K562 (cell line): Measurements from ENCODE around the gene SVBP. TPM values are rescaled to one million over a fixed set of nuclear protein-coding genes. Genes with fewer than 3 reads are reported as not detected.

Source experiments
- DNMT1 ChIP-seq: fragments of 450-650 bp; IDR thresholded peaks from 2 replicates; pipeline ENCODE4 v1.6.1; 2016; ENCODE audit warnings: antibody characterized with exemption, mild to moderate bottlenecking
- EHMT2 ChIP-seq: fragments of 450-650 bp; IDR thresholded peaks from 2 replicates; pipeline ENCODE4 v1.6.1; 2018; ENCODE audit warnings: antibody characterized with exemption
- GTF2A2 ChIP-seq: IDR thresholded peaks from 2 replicates; pipeline ENCODE4 v1.6.1; 2016; ENCODE audit warnings: mild to moderate bottlenecking, missing genetic modification characterization, missing compliant biosample characterization
- HMG20A ChIP-seq: fragments of 450-650 bp; formaldehyde crosslinking; conservative IDR thresholded peaks from 2 replicates; pipeline ENCODE4 v1.4.0; 2020; ENCODE audit warnings: mild to moderate bottlenecking, mixed read lengths
- KDM5B ChIP-seq: fragments of 200-600 bp; sonication (generic); IDR thresholded peaks from 2 replicates; pipeline ENCODE4 v1.6.1; 2012; ENCODE audit warnings: low read depth, mild to moderate bottlenecking, moderate library complexity, low read length, control low read depth, inconsistent platforms; ENCODE audit not compliant: insufficient replicate concordance
- MEF2A ChIP-seq: IDR thresholded peaks from 2 replicates; pipeline ENCODE4 v1.6.1; 2011; ENCODE audit warnings: low read depth, mild to moderate bottlenecking, low read length, moderate library complexity; ENCODE audit not compliant: control insufficient read depth
- MIER1 ChIP-seq: fragments of 450-650 bp; IDR thresholded peaks from 2 replicates; pipeline ENCODE4 v1.6.1; 2016; ENCODE audit warnings: antibody characterized with exemption, mild to moderate bottlenecking, low read depth
- PURB ChIP-seq: sonication (generic); formaldehyde crosslinking; IDR thresholded peaks from 2 replicates; pipeline ENCODE4 v1.9.0; 2021; ENCODE audit warnings: low read depth, mild to moderate bottlenecking, missing genetic modification reagents
- SMARCA4 ChIP-seq: fragments of 450-650 bp; IDR thresholded peaks from 2 replicates; pipeline ENCODE4 v1.6.1; 2016
- THRAP3 ChIP-seq: fragments of 450-650 bp; IDR thresholded peaks from 2 replicates; pipeline ENCODE4 v1.6.1; 2016; ENCODE audit warnings: mild to moderate bottlenecking, inconsistent platforms, borderline replicate concordance
- polyA plus RNA-seq, 8 experiments: library from polyadenylated mRNA; depleted of rRNA in 4 of 8; stranded (reverse) in 5 of 8; unstranded in 3 of 8; fragments of >200 nt; fragmentation: Nextera tagmentation in 2 of 8; fragmentation: Illumina TruSeq in 1 of 8; extraction: Ambion mirVana in 2 of 8; extraction: Trizol in 1 of 8; gene quantifications; 2 replicates each; pipeline versions ENCODE4 v1.2.1 to v1.2.3, GENCODE V29; 2011 to 2014; ENCODE audit warnings: inconsistent platforms in 1 of 8, missing spikeins in 1 of 8
- total RNA-seq, 7 experiments: library from RNA; depleted of rRNA in 6 of 7; stranded (reverse); fragments of >200 nt in 6 of 7; fragmentation: Illumina TruSeq in 2 of 7; extraction: Trizol in 2 of 7; gene quantifications; 2 replicates each; pipeline versions ENCODE4 v1.2.1 to v1.2.3, GENCODE V29; 2011 to 2021; ENCODE audit warnings: low replicate concordance in 1 of 7
- TF ChIP-seq, protein P1 (sequence below): fragments of 250-450 bp; sonication (Bioruptor Pico); IDR thresholded peaks from 2 replicates; pipeline ENCODE4 v1.4.0; 2020
- TF ChIP-seq, protein P2 (sequence below), 3 experiments: fragments of 200-800 bp in 1 of 3; fragments of 250-450 bp in 1 of 3; fragments of 450-650 bp in 1 of 3; sonication (Bioruptor Pico) in 1 of 3; sonication (Bioruptor generic) in 1 of 3; formaldehyde crosslinking in 1 of 3; IDR thresholded peaks; 2 replicates each; pipeline versions ENCODE4 v1.6.1 to v1.8.0; 2016 to 2022; ENCODE audit warnings: mild to moderate bottlenecking in 2 of 3, missing genetic modification characterization in 2 of 3, missing compliant biosample characterization in 1 of 3, moderate library complexity in 1 of 3
- TF ChIP-seq, protein P3 (sequence below): fragments of 250-450 bp; sonication (Bioruptor Pico); IDR thresholded peaks from 2 replicates; pipeline ENCODE4 v1.8.0; 2021; ENCODE audit warnings: moderate library complexity, mild to moderate bottlenecking, inconsistent platforms
- TF ChIP-seq, protein P4 (sequence below): fragments of 450-650 bp; IDR thresholded peaks from 2 replicates; pipeline ENCODE4 v1.6.1; 2016; ENCODE audit warnings: missing biosample characterization, missing genetic modification characterization

The SVBP gene
- total and polyA plus RNA-seq, 9 of the 15 experiments (the other 6 are each of a cell fraction or from before 2014, with no cell fraction given) = 31.7 to 49.7 (median 40.0) TPM

DNA sequence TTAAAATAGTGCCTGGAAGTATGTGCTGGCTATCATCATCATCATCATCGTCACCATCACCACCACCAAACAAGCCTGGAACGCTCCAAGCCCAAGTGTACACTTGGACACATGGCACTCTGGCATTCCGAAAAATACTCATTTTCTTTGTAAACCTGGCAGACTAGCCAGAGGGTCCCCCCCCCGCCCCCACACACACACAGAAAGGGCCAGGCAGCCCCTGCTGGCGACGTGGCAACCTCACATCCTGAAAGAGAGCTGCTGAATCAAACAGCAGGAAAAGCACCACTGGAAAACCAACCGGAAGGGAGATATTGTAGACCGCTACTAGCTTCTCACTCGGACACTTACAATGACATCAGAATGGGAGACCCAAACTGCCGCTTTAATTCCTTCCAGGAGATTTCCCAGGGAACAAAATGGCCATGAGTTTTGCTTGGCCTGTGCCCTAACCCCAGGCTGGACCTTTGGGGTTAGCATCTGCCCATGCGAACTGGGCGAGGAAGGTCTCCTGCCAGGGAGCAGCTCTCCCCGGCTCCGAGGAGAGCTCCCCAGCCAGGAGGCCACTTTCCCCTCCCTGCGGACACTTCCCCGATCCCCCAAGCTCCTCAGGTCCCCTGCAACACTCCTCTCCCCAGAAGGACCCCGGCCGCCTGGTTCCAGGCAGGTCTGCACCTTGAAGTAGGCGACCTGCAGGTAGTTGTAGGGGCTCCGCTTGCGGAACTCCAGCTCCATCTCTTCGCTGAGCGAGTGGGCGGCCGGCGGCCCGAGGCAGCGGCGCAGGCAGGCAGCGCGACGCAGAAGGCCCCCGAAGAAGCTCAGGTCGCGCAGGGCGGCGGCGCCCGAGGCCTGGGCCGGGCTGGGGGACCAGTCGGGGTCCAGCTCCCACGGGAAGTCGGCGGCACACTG, 51.1 kb downstream of the SVBP start (continued):
- TF ChIP-seq, protein P1, sequence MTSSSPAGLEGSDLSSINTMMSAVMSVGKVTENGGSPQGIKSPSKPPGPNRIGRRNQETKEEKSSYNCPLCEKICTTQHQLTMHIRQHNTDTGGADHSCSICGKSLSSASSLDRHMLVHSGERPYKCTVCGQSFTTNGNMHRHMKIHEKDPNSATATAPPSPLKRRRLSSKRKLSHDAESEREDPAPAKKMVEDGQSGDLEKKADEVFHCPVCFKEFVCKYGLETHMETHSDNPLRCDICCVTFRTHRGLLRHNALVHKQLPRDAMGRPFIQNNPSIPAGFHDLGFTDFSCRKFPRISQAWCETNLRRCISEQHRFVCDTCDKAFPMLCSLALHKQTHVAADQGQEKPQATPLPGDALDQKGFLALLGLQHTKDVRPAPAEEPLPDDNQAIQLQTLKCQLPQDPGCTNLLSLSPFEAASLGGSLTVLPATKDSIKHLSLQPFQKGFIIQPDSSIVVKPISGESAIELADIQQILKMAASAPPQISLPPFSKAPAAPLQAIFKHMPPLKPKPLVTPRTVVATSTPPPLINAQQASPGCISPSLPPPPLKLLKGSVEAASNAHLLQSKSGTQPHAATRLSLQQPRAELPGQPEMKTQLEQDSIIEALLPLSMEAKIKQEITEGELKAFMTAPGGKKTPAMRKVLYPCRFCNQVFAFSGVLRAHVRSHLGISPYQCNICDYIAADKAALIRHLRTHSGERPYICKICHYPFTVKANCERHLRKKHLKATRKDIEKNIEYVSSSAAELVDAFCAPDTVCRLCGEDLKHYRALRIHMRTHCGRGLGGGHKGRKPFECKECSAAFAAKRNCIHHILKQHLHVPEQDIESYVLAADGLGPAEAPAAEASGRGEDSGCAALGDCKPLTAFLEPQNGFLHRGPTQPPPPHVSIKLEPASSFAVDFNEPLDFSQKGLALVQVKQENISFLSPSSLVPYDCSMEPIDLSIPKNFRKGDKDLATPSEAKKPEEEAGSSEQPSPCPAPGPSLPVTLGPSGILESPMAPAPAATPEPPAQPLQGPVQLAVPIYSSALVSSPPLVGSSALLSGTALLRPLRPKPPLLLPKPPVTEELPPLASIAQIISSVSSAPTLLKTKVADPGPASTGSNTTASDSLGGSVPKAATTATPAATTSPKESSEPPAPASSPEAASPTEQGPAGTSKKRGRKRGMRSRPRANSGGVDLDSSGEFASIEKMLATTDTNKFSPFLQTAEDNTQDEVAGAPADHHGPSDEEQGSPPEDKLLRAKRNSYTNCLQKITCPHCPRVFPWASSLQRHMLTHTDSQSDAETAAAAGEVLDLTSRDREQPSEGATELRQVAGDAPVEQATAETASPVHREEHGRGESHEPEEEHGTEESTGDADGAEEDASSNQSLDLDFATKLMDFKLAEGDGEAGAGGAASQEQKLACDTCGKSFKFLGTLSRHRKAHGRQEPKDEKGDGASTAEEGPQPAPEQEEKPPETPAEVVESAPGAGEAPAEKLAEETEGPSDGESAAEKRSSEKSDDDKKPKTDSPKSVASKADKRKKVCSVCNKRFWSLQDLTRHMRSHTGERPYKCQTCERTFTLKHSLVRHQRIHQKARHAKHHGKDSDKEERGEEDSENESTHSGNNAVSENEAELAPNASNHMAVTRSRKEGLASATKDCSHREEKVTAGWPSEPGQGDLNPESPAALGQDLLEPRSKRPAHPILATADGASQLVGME = no peak
- no peak for TF ChIP-seq MIER1
- no peak for TF ChIP-seq GTF2A2
- TF ChIP-seq PURB = no peak
- peak; percentile 10 for TF ChIP-seq KDM5B
- TF ChIP-seq, protein P2, sequence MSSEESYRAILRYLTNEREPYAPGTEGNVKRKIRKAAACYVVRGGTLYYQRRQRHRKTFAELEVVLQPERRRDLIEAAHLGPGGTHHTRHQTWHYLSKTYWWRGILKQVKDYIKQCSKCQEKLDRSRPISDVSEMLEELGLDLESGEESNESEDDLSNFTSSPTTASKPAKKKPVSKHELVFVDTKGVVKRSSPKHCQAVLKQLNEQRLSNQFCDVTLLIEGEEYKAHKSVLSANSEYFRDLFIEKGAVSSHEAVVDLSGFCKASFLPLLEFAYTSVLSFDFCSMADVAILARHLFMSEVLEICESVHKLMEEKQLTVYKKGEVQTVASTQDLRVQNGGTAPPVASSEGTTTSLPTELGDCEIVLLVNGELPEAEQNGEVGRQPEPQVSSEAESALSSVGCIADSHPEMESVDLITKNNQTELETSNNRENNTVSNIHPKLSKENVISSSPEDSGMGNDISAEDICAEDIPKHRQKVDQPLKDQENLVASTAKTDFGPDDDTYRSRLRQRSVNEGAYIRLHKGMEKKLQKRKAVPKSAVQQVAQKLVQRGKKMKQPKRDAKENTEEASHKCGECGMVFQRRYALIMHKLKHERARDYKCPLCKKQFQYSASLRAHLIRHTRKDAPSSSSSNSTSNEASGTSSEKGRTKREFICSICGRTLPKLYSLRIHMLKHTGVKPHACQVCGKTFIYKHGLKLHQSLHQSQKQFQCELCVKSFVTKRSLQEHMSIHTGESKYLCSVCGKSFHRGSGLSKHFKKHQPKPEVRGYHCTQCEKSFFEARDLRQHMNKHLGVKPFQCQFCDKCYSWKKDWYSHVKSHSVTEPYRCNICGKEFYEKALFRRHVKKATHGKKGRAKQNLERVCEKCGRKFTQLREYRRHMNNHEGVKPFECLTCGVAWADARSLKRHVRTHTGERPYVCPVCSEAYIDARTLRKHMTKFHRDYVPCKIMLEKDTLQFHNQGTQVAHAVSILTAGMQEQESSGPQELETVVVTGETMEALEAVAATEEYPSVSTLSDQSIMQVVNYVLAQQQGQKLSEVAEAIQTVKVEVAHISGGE (CRISPR knock-in tag; IDR thresholded peaks at IDR 0.05) = no peak
- TF ChIP-seq MEF2A = no peak
- TF ChIP-seq HMG20A = no peak
- TF ChIP-seq, protein P3, sequence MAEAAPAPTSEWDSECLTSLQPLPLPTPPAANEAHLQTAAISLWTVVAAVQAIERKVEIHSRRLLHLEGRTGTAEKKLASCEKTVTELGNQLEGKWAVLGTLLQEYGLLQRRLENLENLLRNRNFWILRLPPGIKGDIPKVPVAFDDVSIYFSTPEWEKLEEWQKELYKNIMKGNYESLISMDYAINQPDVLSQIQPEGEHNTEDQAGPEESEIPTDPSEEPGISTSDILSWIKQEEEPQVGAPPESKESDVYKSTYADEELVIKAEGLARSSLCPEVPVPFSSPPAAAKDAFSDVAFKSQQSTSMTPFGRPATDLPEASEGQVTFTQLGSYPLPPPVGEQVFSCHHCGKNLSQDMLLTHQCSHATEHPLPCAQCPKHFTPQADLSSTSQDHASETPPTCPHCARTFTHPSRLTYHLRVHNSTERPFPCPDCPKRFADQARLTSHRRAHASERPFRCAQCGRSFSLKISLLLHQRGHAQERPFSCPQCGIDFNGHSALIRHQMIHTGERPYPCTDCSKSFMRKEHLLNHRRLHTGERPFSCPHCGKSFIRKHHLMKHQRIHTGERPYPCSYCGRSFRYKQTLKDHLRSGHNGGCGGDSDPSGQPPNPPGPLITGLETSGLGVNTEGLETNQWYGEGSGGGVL (CRISPR knock-in tag) = no peak
- no peak for TF ChIP-seq DNMT1
- TF ChIP-seq, protein P4, sequence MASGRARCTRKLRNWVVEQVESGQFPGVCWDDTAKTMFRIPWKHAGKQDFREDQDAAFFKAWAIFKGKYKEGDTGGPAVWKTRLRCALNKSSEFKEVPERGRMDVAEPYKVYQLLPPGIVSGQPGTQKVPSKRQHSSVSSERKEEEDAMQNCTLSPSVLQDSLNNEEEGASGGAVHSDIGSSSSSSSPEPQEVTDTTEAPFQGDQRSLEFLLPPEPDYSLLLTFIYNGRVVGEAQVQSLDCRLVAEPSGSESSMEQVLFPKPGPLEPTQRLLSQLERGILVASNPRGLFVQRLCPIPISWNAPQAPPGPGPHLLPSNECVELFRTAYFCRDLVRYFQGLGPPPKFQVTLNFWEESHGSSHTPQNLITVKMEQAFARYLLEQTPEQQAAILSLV = no peak
- TF ChIP-seq SMARCA4 = 0 out of 2 replicates have a peak, but pooled peaks have one; percentile 28
- TF ChIP-seq EHMT2 = no peak
- TF ChIP-seq THRAP3 = no peak
